Body of pancreas (tissue), 4 donors: ENCODE results near the gene WWC2. TPM values are rescaled to one million over a fixed set of nuclear protein-coding genes. Genes with fewer than 3 reads are reported as not detected.

Experiments
- ATAC-seq: fragments of 150-250 bp; one replicate; pipeline ENCODE4 v1.9.1; 2016
- DNase-seq, 4 donors: peaks; one replicate each; pipeline ENCODE4 v3.0.0-alpha.2; 2019
- H3K27ac ChIP-seq, 4 donors: fragments of 200-600 bp; sonication (generic); 1 replicate in 3 of 4; 2 replicates in 1 of 4; pipeline versions ENCODE4 v1.5.1 to v1.6.1; 2016 to 2019; ENCODE audit warnings: mild to moderate bottlenecking in 1 of 4, mixed read lengths in 1 of 4, moderate library complexity in 1 of 4
- H3K27me3 ChIP-seq, 2 donors: fragments of 200-600 bp; sonication (generic); one replicate each; pipeline ENCODE4 v1.6.0; 2016; ENCODE audit warnings: mild to moderate bottlenecking in 1 of 2
- H3K36me3 ChIP-seq, 2 donors: fragments of 200-600 bp; sonication (generic); replicated peaks in 1 of 2; 2 replicates each; pipeline ENCODE4 v1.5.1; 2016; ENCODE audit warnings: low read depth in 2 of 2; ENCODE audit not compliant: insufficient read depth in 1 of 2
- H3K4me1 ChIP-seq: fragments of 200-600 bp; sonication (generic); one replicate; pipeline ENCODE4 v1.6.0; 2016
- H3K4me3 ChIP-seq, 2 donors: fragments of 200-600 bp; sonication (generic); 1 replicate in 1 of 2; 2 replicates in 1 of 2; pipeline ENCODE4 v1.5.1; 2016 to 2019
- H3K9me3 ChIP-seq, 3 donors: fragments of 200-600 bp; sonication (generic); 1 replicate in 2 of 3; 2 replicates in 1 of 3; pipeline ENCODE4 v1.5.1; 2016
- CTCF ChIP-seq, 7 experiments: fragments of 450-650 bp in 4 of 7; fragments of 200-600 bp in 3 of 7; sonication (generic) in 3 of 7; IDR thresholded peaks; one replicate each; pipeline ENCODE4 v1.5.1; 2016 to 2019; ENCODE audit warnings: antibody characterized with exemption in 7 of 7
- POLR2A ChIP-seq, 3 donors: fragments of 450-650 bp; IDR thresholded peaks; one replicate each; pipeline ENCODE4 v1.6.1; 2016; ENCODE audit warnings: antibody characterized with exemption in 3 of 3, mild to moderate bottlenecking in 2 of 3
- WGBS, 2 donors: methylation state at CpG; one replicate each; pipeline ENCODE4 v1.1.5; 2017; 5-methylcytosine and 5-hydroxymethylcytosine counted together
- intact Hi-C: fragments of 100-400 bp; cut with DNase I; formaldehyde crosslinking; loops from one replicate; pipeline ENCODE4 v1.15.1; 2023
- total RNA-seq, 2 donors: library from RNA; depleted of rRNA; stranded (reverse); fragments of >200 nt; gene quantifications; one replicate each; pipeline ENCODE4 v1.1.0, GENCODE V29; 2016

Gene WWC2
- total RNA-seq, 2 donors from 2014 or later = 24.4 to 30.3 TPM

GRCh38 chr4:183078634-183079033, 20.4 kb upstream of the WWC2 start:
- Histone ChIP-seq H3K36me3 (no peaks in the 10 kb centered on the region), H3K9me3 (no peaks in the 10 kb centered on the region), H3K27me3 (no peaks in the 10 kb centered on the region), H3K27ac (no peak overlapping the region), H3K4me3 (no peak overlapping the region), H3K4me1 (peaks cover 13% of the 10 kb centered on the region)
- ATAC-seq (no peak), DNase-seq (no peak)
- no peak for TF ChIP-seq POLR2A (IDR thresholded peaks at IDR 0.05)
- no peak for TF ChIP-seq CTCF (IDR thresholded peaks at IDR 0.05)
- intact Hi-C loops = loop anchor here (5.0 kb wide), 1 partner anchor 184 kb away; no protein-coding TSS in a partner anchor
- 94 to 96% methylated on average over 13 of the region's 13 CpGs for WGBS, 2 donors

- DNase-seq (no peak), ATAC-seq (peak; percentile 59)
- Histone ChIP-seq H3K27me3 (no peaks in the 10 kb centered on the region), H3K36me3 (no peaks in the 10 kb centered on the region), H3K4me3 (no peak overlapping the region), H3K27ac (no peak overlapping the region), H3K4me1 (peaks cover 13% of the 10 kb centered on the region), H3K9me3 (no peaks in the 10 kb centered on the region)
- WGBS, 2 donors = 14 to 25% methylated on average over 4 of the region's 4 CpGs
- intact Hi-C loops = no loop called here
- TF ChIP-seq POLR2A (IDR thresholded peaks at IDR 0.05) (no peak), CTCF (IDR thresholded peaks at IDR 0.05) (no peak)
These were observed 18.5 kb upstream of the WWC2 start for GRCh38 chr4:183080372-183081115.

- Histone ChIP-seq H3K9me3 (no peaks in the 10 kb centered on the region), H3K4me3 (no peak overlapping the region), H3K27me3 (no peaks in the 10 kb centered on the region), H3K36me3 (no peaks in the 10 kb centered on the region), H3K4me1 (peaks cover 13% of the 10 kb centered on the region), H3K27ac (no peak overlapping the region)
- TF ChIP-seq CTCF (IDR thresholded peaks at IDR 0.05) (no peak), POLR2A (IDR thresholded peaks at IDR 0.05) (no peak)
- ATAC-seq = no peak
- 7 to 12% methylated on average over 3 of the region's 3 CpGs for WGBS, 2 donors
- intact Hi-C loops = no loop called here
- DNase-seq = no peak
These were observed 18.0 kb upstream of the WWC2 start for GRCh38 chr4:183081116-183081469.

- Histone ChIP-seq H3K9me3 (no peaks in the 10 kb centered on the region), H3K27me3 (no peaks in the 10 kb centered on the region), H3K4me3 (no peak overlapping the region), H3K4me1 (peaks cover 13% of the 10 kb centered on the region), H3K36me3 (no peaks in the 10 kb centered on the region), H3K27ac (no peak overlapping the region)
- WGBS, 2 donors = 89 to 91% methylated on average over 3 of the region's 3 CpGs
- TF ChIP-seq POLR2A (IDR thresholded peaks at IDR 0.05) (no peak), CTCF (IDR thresholded peaks at IDR 0.05) (no peak)
- intact Hi-C loops = no loop called here
- ATAC-seq (no peak), DNase-seq (no peak)
These were observed 17.0 kb upstream of the WWC2 start for GRCh38 chr4:183082053-183082452.
